GM19025 (cell line): Measurements from ENCODE around the gene ZSCAN10.
"Not testable (repeated sequence)": the region's sequence is repeated elsewhere in the genome, so short reads cannot be mapped to it uniquely, and the experiment has no call there.

Experiments
- ATAC-seq: cut with Tn5 transposase; IDR thresholded peaks from one replicate; pipeline ENCODE4 v1.9.1; 2021; ENCODE audit warnings: mild to moderate bottlenecking, low read depth, moderate library complexity; ENCODE audit not compliant: unreplicated experiment

The ZSCAN10 gene

GRCh38 chr16:3086596-3087242, 12.4 kb downstream of the ZSCAN10 start:
- no peak for ATAC-seq

DNA sequence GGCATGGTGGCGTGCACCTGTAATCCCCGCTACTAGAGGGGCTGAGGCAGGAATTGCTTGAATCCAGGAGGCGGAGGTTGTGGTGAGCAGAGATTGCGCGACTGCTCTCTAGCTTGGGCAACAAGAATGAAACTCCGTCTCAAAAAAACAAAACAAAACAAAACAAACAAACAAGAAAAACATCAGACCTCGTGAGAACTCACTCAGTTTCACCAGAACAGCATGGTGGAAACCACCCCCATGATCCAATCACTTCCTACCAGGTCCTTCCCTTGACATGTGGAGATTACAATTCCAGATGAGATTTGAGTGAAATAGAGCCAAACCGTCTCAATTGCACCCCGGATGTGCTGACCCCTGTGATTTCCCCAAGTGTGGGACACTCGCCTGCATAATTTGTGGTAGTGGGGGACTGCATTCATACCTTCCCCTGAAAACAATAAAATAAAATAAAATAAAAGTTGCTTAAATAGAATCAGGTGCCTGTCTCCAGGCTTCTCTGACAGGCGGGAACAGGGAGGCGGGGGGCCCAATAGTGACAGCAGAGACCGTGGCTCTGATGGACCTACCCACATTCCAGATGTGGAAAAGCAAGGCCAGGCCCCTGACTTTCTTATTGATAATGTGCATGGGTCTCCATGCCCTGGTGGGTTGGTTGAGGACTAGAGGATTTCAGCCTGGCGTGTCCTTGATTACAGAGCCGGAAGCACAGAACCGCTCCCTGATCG, 13.1 kb downstream of the ZSCAN10 start:
- no peak for ATAC-seq

DNA sequence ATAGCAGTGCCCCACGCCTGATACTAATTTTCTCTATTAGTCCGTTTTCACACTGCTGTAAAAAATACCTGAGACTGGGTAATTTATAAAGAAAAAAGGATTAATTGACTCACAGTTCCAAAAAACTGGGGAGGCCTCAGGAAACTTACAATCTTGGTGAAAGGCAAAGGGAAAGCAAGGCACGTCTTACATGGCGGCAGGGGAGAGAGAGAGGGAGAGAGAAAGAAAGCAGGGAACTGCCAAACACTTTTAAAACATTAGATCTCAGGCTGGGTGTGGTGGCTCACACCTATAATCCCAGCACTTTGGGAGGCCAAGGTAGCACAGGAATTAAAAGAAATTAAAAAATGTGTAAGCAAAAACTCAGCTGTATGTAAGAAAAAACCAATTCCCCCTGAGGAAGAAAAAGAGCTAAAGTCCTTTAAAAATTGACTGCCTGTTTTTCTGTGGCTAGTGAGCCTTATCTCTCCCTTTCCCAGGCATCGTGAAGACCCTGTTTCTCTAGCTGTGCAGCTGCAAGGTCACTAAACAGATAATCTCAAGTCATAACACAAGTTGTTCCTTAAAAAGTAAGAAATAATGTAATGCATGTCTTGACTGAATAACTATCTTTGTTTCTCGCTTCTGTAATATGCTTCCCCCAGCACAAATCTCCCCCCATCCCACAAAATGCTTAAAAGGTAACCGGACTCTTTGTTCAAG, 14.0 kb downstream of the ZSCAN10 start:
- no peak for ATAC-seq

DNA sequence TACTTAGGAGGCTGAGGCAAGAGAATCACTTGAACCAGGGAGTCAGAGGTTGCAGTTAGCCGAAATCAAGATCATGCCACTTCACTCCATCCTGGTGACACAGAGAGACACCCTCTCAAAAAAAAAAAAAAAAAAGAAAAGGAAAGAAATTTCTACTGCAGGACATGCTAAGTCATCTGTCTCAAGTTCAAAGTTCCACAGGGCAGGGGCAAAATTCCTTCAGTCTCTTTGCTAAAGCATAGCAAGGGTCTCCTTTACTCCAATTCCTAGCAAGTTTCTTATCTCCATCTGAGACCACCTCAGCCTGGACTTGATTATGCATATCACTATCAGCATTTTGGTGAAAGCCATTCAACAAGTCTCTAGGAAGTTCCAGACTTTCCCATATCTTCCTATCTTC, 14.6 kb downstream of the ZSCAN10 start:
- no peak for ATAC-seq

GRCh38 chr16:3083408-3083807, 15.7 kb downstream of the ZSCAN10 start:
- ATAC-seq, result not testable (repeated sequence)

DNA sequence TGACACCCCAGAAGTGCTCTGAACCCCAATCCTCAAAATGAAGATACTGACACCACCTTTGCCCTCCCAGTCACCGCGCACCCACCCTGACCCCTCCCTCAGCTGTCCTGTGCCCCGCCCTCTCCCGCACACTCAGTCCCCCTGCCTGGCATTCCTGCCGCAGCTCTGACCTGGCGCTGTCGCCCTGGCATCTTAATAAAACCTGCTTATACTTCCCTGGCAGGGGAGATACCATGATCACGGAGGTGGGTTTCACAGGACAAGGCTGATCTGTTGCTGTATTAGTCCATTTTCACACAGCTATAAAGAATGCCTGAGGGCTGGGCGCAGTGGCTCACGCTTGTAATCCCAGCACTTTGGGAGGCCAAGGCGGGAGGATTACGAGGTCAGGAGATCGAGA, 17.1 kb downstream of the ZSCAN10 start:
- not testable (repeated sequence) for ATAC-seq

DNA sequence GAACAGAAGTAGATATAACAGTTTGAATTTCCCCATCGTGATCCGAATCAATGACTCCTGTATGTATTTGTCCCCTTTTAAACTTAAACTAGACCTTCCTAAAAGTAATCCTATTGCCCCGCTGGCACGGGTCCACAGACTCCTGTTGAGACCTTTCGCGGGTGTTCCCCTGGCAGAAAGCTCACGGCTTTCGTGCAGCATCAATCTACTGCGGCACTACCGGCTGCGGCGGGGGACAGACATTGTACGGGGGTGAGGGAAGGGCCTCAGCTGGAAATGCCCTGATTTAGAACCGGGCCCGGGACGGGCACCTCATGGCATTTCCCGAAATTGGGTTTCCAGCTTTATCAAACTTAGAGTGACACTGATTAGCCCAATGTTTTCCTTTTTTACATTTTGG, 19.1 kb downstream of the ZSCAN10 start:
- ATAC-seq, result no peak

DNA sequence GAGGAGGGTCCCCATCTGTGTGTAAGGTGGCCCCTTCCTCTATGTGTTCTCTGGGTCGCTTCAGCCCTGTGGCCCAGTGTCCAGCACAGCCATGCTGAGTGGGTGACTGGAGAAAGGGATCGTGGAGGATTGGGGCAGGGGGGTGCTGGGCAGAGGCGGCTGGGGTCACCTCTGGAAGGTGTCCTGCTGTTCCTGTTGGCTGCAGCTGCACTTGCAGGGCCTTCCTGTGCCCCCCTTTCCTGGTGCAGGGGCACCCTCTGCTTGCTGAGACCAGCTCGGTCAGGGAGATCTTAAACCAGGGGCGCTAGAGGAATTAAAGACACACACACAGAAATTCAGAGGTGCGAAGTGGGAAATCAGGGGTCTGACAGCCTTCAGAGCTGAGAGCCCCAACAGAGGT, 22.5 kb downstream of the ZSCAN10 start:
- no peak for ATAC-seq

DNA sequence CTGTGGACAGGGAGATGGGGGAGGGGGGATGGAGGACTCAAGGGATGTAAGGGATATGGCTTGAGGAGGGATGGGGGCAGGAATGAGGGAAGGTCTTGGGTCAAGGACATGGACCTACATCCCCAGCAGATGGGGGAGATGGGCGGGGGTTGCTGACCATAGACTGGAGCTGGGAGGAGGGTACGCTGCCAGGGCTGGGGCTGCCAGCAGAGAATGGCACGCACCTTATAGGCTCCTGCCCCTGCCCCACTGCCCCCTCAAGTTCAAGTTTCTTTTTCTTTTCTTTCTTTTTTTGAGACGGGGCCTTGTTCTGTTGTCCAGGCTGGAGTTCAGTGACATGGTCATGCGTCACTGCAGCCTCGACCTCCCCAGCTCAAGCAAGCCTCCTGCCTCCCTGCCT, 23.1 kb downstream of the ZSCAN10 start:
- not testable (repeated sequence) for ATAC-seq

GRCh38 chr16:3075523-3075915, 23.6 kb downstream of the ZSCAN10 start:
- no peak for ATAC-seq

- ATAC-seq, result no peak
These were observed 24.1 kb downstream of the ZSCAN10 start for GRCh38 chr16:3074860-3075522.

GRCh38 chr16:3073448-3073847, 25.6 kb downstream of the ZSCAN10 start:
- no peak for ATAC-seq

- ATAC-seq, result not testable (repeated sequence)
These were observed 26.4 kb downstream of the ZSCAN10 start for GRCh38 chr16:3072576-3073263.

GRCh38 chr16:3072148-3072547, 26.9 kb downstream of the ZSCAN10 start:
- not testable (repeated sequence) for ATAC-seq

DNA sequence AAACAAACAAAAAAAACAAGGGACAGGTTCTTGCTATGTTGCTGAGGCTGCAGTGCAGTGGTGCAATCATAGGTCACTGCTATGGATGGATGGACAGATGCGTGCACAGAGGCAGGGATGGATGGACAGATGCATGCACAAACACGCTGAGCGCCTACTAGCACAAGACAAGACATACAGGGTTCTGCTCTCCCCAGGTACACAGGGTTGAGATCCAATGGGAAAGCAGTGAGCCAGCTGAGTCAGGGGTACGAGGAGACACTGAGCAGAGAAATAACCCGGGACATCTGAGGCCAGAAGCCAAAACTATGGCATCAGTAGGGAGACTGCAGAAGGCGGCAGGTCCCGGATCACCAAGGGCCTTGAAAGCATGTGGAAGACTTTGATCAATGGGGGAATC, 27.4 kb downstream of the ZSCAN10 start:
- ATAC-seq, result no peak

DNA sequence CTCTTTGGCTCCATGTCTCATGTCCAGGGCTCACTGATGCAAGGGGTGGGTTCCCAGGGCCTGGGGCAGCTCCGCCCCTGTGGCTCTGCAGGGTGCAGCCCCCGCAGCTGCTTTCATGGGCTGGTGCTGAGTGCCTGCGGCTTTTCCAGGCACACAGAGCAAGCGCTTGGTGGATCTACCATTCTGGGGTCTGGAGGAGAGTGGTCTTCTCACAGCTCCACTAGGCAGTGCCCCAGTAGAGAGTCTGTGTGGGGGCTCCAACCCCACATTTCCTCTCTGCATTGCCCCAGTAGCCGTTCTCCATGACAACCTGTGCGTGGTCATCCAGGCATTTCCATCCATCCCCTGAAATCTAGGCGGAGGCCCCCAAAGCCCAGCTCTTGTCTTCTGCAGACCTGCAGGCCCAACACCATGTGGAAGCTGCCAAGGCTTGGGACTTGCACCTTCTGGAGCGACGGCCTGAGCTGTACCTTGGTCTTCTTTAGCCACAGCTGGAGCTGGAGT, 28.4 kb downstream of the ZSCAN10 start:
- no peak for ATAC-seq

- not testable (repeated sequence) for ATAC-seq
These were observed 29.9 kb downstream of the ZSCAN10 start for GRCh38 chr16:3069146-3069545.

DNA sequence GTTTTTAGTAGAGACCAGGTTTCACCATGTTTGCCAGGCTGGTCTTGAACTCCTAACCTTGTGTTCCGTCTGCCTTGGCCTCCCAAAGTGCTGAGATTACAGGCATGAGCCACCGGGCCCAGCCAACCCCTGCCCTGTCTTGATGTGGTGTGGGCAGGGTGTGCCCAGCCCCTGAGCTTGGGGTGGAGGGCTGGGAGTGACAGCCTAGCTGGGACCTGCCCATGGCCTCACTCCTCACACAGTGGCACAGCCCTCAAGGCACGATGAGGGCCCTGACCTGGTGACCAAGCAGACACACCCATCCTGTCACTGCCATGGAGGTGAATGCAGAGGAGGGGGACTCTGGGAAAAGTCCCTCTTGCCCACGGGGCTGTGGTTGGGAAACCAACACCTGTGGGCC, 30.6 kb downstream of the ZSCAN10 start:
- ATAC-seq, result no peak

GRCh38 chr16:3066440-3066748, 32.7 kb downstream of the ZSCAN10 start:
- no peak for ATAC-seq

DNA sequence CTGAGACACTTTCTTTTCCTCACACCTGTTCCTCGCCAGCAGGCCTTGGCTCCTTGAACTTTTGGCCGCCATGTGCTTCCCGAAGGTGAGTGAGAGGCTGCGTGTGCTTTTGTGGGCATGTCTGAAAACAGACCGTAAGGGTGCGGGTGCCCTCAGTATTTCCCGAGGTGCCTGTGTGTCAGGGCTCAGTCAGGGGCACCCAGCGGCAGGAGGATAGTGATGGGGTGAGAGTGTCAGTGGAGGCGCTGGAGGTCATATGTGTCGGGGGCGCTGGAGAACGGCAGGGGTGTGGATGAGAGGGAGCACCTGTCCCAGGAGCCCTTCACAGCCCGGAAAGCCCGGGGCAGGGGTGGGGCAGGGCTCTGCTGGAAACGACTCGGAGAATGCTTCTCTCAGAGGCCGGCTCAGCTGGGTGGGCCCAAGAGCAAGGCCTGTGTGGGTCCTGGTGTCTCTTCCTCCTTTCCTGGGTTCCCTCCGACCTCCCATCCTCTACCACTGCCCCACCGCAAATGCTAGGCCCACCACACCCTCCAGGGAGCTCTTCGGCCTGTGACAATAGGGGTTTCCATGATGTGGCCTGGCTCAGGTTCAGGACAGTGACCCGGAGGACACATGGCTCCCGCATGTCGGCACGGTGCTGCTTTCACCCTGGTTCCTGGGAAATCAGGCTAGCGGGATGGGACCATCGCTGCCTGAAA, 33.2 kb downstream of the ZSCAN10 start:
- no peak for ATAC-seq
